ENCODE data around the gene CALHM1. TPM values are rescaled to one million over a fixed set of nuclear protein-coding genes. Genes with fewer than 3 reads are reported as not detected.

The CALHM1 gene
- total RNA-seq, 4 donors from 2014 or later: 0.85 TPM; not detected in 3

DNA sequence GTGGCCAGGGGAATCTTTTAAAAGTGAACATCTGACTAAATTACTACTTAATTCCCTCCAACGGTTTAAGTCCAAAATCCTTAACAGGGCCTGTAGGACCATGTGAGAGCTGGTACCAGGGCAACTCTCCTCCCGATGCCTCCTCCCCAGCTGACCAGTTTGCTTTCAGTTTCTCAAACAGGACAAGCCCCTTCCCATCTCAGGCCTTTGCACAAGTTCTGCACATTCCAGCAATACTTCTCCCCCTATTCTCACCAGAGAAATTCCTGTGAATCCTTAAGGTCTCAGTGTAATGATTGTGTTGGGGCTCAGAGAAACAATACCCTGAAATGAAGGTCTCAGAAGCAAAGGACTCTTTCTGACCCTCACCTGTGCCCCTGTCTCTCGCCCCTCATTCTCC is 8.0 kb upstream of the CALHM1 start:
- Histone ChIP-seq H3K36me3 (no peaks in the 10 kb centered on the region), H3K27me3 (no peaks in the 10 kb centered on the region), H3K9me3 (no peaks in the 10 kb centered on the region), H3K4me1 (peaks cover 0 to 10% (median 7%) of the 10 kb centered on the region in 4 donors), H3K4me3 (no peak overlapping the region), H3K27ac (peak overlapping the region in 2 of 4 donors; percentile 14 to 49)
- TF ChIP-seq, protein P1, sequence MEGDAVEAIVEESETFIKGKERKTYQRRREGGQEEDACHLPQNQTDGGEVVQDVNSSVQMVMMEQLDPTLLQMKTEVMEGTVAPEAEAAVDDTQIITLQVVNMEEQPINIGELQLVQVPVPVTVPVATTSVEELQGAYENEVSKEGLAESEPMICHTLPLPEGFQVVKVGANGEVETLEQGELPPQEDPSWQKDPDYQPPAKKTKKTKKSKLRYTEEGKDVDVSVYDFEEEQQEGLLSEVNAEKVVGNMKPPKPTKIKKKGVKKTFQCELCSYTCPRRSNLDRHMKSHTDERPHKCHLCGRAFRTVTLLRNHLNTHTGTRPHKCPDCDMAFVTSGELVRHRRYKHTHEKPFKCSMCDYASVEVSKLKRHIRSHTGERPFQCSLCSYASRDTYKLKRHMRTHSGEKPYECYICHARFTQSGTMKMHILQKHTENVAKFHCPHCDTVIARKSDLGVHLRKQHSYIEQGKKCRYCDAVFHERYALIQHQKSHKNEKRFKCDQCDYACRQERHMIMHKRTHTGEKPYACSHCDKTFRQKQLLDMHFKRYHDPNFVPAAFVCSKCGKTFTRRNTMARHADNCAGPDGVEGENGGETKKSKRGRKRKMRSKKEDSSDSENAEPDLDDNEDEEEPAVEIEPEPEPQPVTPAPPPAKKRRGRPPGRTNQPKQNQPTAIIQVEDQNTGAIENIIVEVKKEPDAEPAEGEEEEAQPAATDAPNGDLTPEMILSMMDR (IDR thresholded peaks at IDR 0.05): no peak
- no peak for TF ChIP-seq POLR2A (IDR thresholded peaks at IDR 0.05)
- DNase-seq: no peak

DNA sequence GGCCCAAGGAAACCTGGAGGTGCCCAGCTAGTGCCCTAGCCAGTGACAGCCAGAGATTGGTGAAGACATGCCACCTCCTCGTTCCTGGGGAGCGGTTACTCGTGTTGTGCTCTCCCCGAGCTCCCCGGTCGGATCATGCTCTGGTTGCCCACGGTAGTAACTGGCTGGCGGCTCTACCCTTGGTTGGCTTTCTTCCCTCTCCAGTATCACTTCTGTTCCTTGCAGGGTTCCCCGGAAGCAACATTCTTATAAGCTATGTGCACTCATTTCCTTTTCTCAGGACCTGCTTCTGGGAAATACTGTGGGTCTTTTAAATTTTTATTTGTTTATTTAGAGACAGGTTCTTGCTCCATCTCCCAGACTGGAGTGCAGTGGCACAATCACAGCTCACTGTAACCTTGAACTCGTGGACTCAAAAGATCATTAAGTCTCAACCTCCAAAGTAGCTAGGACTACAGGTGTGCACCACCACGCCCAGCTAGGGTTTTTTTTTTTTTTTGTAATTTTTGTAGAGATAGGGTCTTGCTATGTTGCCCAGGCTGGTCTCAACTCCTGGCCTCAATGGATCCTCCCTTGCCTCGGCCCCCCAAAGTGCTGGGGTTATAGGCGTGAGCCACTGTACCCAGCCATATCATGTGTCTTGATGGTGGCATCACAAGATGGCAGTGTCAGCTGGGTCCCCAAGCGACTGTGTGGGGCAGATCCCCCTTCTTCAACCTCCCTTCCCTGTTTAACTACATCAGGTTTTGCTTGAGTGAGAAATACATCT is 6.9 kb upstream of the CALHM1 start:
- no peaks in the 10 kb centered on the region for H3K27me3 ChIP-seq
- no peak for TF ChIP-seq POLR2A (IDR thresholded peaks at IDR 0.05)
- TF ChIP-seq, protein P1 (IDR thresholded peaks at IDR 0.05): no peak
- H3K4me3 ChIP-seq: no peak overlapping the region
- H3K4me1 ChIP-seq: peaks cover 0 to 3% (median 2%) of the 10 kb centered on the region in 4 donors
- no peaks in the 10 kb centered on the region for H3K9me3 ChIP-seq
- no peak for DNase-seq
- H3K36me3 ChIP-seq: no peaks in the 10 kb centered on the region
- no peak overlapping the region for H3K27ac ChIP-seq

DNA sequence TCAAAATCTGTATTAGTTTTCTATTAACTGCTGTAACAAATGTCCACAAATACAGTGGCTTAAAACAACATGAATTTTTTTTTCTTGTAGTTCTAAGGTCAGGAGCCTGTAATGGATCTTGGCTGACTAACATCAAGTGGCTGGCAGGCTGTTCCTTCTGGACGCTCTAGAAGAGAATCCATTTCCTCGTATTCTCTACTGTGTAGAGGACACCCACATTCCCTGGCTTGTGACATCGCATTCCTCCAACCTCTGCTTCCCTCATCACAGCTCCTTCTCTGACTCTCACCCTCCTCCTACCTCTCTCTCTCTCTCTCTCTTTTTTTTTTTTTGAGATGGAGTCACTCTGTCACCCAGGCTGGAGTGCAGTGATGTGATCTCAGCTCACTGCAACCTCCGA is 4.8 kb upstream of the CALHM1 start:
- Histone ChIP-seq H3K27ac (no peak overlapping the region), H3K9me3 (no peaks in the 10 kb centered on the region)
- no peak for TF ChIP-seq POLR2A (IDR thresholded peaks at IDR 0.05)
- TF ChIP-seq, protein P1 (IDR thresholded peaks at IDR 0.05): no peak

DNA sequence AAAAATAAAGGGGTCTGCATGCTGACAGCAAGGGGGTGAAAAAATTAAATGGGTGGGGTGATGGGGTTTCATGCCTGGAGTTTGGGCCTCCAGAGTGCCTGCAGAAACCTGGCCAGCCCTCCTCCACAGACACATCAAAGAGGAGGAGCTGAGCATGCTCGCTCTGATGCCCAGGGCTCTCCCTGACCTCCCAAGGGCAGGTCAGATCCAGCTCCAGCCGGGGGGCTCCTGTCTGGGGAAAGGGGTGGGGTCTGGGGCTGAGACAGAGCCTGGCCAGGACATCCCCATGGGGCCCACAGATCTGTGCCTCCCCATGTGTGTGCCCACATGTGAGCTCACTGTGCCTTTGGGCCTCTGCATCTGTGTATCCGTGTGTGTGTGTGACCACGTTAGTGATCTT is 915 bp upstream of the CALHM1 start:
- H3K4me1 ChIP-seq: no peaks in the 10 kb centered on the region
- no peak for DNase-seq
- H3K27ac ChIP-seq: no peak overlapping the region
- TF ChIP-seq POLR2A (IDR thresholded peaks at IDR 0.05): no peak
- TF ChIP-seq, protein P1 (IDR thresholded peaks at IDR 0.05): no peak
- no peaks in the 10 kb centered on the region for H3K9me3 ChIP-seq
- no peak overlapping the region for H3K4me3 ChIP-seq
- no peaks in the 10 kb centered on the region for H3K27me3 ChIP-seq
- H3K36me3 ChIP-seq: no peaks in the 10 kb centered on the region

More for the DNA sequence above, 4.8 kb upstream of the CALHM1 start:
- Histone ChIP-seq H3K4me1 (no peaks in the 10 kb centered on the region), H3K27me3 (no peaks in the 10 kb centered on the region), H3K4me3 (no peak overlapping the region), H3K36me3 (no peaks in the 10 kb centered on the region)
- no peak for DNase-seq

DNA sequence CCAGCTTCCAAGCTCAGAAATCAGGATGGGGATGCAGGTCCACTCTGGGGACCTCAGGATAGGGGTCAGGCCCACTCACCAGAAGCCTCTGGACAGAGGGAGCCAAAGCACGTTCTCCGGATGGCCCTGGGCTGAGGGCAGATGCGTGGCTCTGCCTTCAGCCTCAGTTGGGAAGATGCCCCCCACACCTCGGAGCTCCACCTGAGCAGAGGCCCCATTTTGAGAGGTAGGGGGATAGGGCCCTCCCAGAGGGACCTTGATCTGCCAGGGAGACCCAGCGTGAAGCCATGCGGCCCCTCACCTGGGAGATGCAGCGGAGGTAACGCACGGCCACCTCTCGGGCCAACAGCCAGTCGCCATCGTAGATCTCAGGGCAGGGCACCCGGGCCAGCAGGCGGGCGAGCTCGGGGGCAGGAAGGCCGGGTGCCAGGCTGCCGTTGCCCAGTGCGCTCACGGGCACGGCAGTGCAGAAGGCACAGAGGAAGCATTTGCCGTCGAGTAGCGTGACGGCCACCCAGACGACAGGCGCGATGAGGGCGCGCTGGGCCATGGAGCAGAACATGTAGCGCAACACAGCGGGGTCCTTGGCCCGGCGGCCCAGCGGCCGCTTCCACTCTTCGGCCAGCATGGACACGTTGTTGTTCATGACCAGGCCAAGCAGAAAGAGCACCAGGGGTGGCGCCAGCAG is 660 bp downstream of the CALHM1 start:
- Histone ChIP-seq H3K9me3 (no peaks in the 10 kb centered on the region), H3K27ac (peak overlapping the region in 1 of 4 donors; percentile 18), H3K4me1 (peaks cover 0 to under 1% (median 0%) of the 10 kb centered on the region in 4 donors), H3K36me3 (no peaks in the 10 kb centered on the region), H3K27me3 (no peaks in the 10 kb centered on the region), H3K4me3 (no peak overlapping the region)
- TF ChIP-seq, protein P1 (IDR thresholded peaks at IDR 0.05): no peak
- no peak for TF ChIP-seq POLR2A (IDR thresholded peaks at IDR 0.05)
- DNase-seq: no peak
